HG02943 (cell line): ENCODE data around the gene ZCCHC10.
"Not testable (repeated sequence)": the region's sequence is repeated elsewhere in the genome, so short reads cannot be mapped to it uniquely, and the experiment has no call there.

Experiments used
- ATAC-seq: cut with Tn5 transposase; IDR thresholded peaks from one replicate; pipeline ENCODE4 v1.9.1; 2021; ENCODE audit warnings: mild to moderate bottlenecking, low read depth, moderate library complexity; ENCODE audit not compliant: unreplicated experiment

The ZCCHC10 gene

GRCh38 chr5:133046560-133046959 lies 20.2 kb upstream of the ZCCHC10 start:
- ATAC-seq: not testable (repeated sequence)

GRCh38 chr5:133041910-133042309 lies 15.6 kb upstream of the ZCCHC10 start:
- ATAC-seq: no peak

- ATAC-seq: no peak
Measured at GRCh38 chr5:133041157-133041784, 14.9 kb upstream of the ZCCHC10 start.

- not testable (repeated sequence) for ATAC-seq
Measured at GRCh38 chr5:133036677-133037076, 10.3 kb upstream of the ZCCHC10 start.

- ATAC-seq: no peak
Measured at GRCh38 chr5:133035224-133035623, 8.9 kb upstream of the ZCCHC10 start.

- no peak for ATAC-seq
Measured at GRCh38 chr5:133034064-133034463, 7.7 kb upstream of the ZCCHC10 start.

GRCh38 chr5:133032852-133033742 lies 6.7 kb upstream of the ZCCHC10 start:
- ATAC-seq: no peak

GRCh38 chr5:133030343-133031005 lies 4.1 kb upstream of the ZCCHC10 start:
- ATAC-seq: no peak

GRCh38 chr5:133029416-133029815 lies 3.1 kb upstream of the ZCCHC10 start:
- ATAC-seq: no peak

GRCh38 chr5:133026664-133027153 lies 360 bp upstream of the ZCCHC10 start:
- ATAC-seq: no peak

- not testable (repeated sequence) for ATAC-seq
Measured at GRCh38 chr5:133019471-133019870, 6.9 kb downstream of the ZCCHC10 start.

GRCh38 chr5:133017964-133018363 lies 8.4 kb downstream of the ZCCHC10 start:
- ATAC-seq: no peak

- no peak for ATAC-seq
Measured at GRCh38 chr5:133015466-133015865, 10.9 kb downstream of the ZCCHC10 start.

- ATAC-seq: not testable (repeated sequence)
Measured at GRCh38 chr5:133008455-133008854, 17.9 kb downstream of the ZCCHC10 start.

GRCh38 chr5:133006653-133007052 lies 19.7 kb downstream of the ZCCHC10 start:
- ATAC-seq: no peak

GRCh38 chr5:132999246-132999645 lies 27.1 kb downstream of the ZCCHC10 start:
- no peak for ATAC-seq

- no peak for ATAC-seq
Measured at GRCh38 chr5:132998556-132998955, 27.8 kb downstream of the ZCCHC10 start.

- no peak for ATAC-seq
Measured at GRCh38 chr5:132996307-132996706, 30.0 kb downstream of the ZCCHC10 start.

GRCh38 chr5:132987531-132988408 lies 38.6 kb downstream of the ZCCHC10 start:
- no peak for ATAC-seq

GRCh38 chr5:132982971-132983370 lies 43.4 kb downstream of the ZCCHC10 start:
- not testable (repeated sequence) for ATAC-seq
